ENCODE results near the gene SEPTIN14. TPM values are rescaled to one million over a fixed set of nuclear protein-coding genes. Genes with fewer than 3 reads are reported as not detected.
"Not testable (repeated sequence)": the region's sequence is repeated elsewhere in the genome, so short reads cannot be mapped to it uniquely, and the experiment has no call there.

SEPTIN14 gene
- polyA plus RNA-seq, 4 donors, result not detected

- Histone ChIP-seq H3K4me3 (ENCODE audit: low read depth in 1 of 3, low read length in 3 of 3) (no peak overlapping the region), H3K9me3 (ENCODE audit: control insufficient read depth in 2 of 2, insufficient read depth in 1 of 2, low read depth in 1 of 2, low read length in 1 of 2) (peaks cover 0 to 3% of the 10 kb centered on the region in 2 donors), H3K27me3 (ENCODE audit: control insufficient read depth in 3 of 3, insufficient read depth in 3 of 3, low read length in 3 of 3) (no peaks in the 10 kb centered on the region), H3K27ac (ENCODE audit: low read depth in 1 of 3, low read length in 2 of 3) (no peak overlapping the region), H3K4me1 (ENCODE audit: control insufficient read depth in 3 of 3, insufficient read depth in 2 of 3, low read depth in 1 of 3, low read length in 2 of 3) (no peaks in the 10 kb centered on the region), H3K36me3 (ENCODE audit: control insufficient read depth in 3 of 3, insufficient read depth in 2 of 3, low read depth in 1 of 3, low read length in 3 of 3) (no peaks in the 10 kb centered on the region)
- FAIRE-seq (no peak), DNase-seq (no peak)
- WGBS, 3 donors, result 86 to 89% (median 89%) methylated on average over 8 of the region's 8 CpGs
These were observed 86.4 kb downstream of the SEPTIN14 start for GRCh38 chr7:55776196-55776595.

- FAIRE-seq (no peak), DNase-seq (no peak)
- Histone ChIP-seq H3K36me3 (ENCODE audit: control insufficient read depth in 3 of 3, insufficient read depth in 2 of 3, low read depth in 1 of 3, low read length in 3 of 3) (no peaks in the 10 kb centered on the region), H3K4me3 (ENCODE audit: low read depth in 1 of 3, low read length in 3 of 3) (no peak overlapping the region), H3K27me3 (ENCODE audit: control insufficient read depth in 3 of 3, insufficient read depth in 3 of 3, low read length in 3 of 3) (no peaks in the 10 kb centered on the region), H3K9me3 (ENCODE audit: control insufficient read depth in 2 of 2, insufficient read depth in 1 of 2, low read depth in 1 of 2, low read length in 1 of 2) (peaks cover 0 to 3% of the 10 kb centered on the region in 2 donors), H3K27ac (ENCODE audit: low read depth in 1 of 3, low read length in 2 of 3) (no peak overlapping the region), H3K4me1 (ENCODE audit: control insufficient read depth in 3 of 3, insufficient read depth in 2 of 3, low read depth in 1 of 3, low read length in 2 of 3) (no peaks in the 10 kb centered on the region)
- 48 to 60% (median 54%) methylated on average over 11 of the region's 11 CpGs for WGBS, 3 donors
These were observed 87.5 kb downstream of the SEPTIN14 start for GRCh38 chr7:55775051-55775420.

- Histone ChIP-seq H3K27me3 (ENCODE audit: control insufficient read depth in 3 of 3, insufficient read depth in 3 of 3, low read length in 3 of 3) (no peaks in the 10 kb centered on the region), H3K27ac (ENCODE audit: low read depth in 1 of 3, low read length in 2 of 3) (no peak overlapping the region), H3K4me3 (ENCODE audit: low read depth in 1 of 3, low read length in 3 of 3) (no peak overlapping the region), H3K4me1 (ENCODE audit: control insufficient read depth in 3 of 3, insufficient read depth in 2 of 3, low read depth in 1 of 3, low read length in 2 of 3) (no peaks in the 10 kb centered on the region), H3K36me3 (ENCODE audit: control insufficient read depth in 3 of 3, insufficient read depth in 2 of 3, low read depth in 1 of 3, low read length in 3 of 3) (no peaks in the 10 kb centered on the region), H3K9me3 (ENCODE audit: control insufficient read depth in 2 of 2, insufficient read depth in 1 of 2, low read depth in 1 of 2, low read length in 1 of 2) (peaks cover 0 to 3% of the 10 kb centered on the region in 2 donors)
- 54 to 69% (median 61%) methylated on average over 14 of the region's 14 CpGs for WGBS, 3 donors
- DNase-seq, result no peak
- FAIRE-seq, result no peak
These were observed 88.1 kb downstream of the SEPTIN14 start for GRCh38 chr7:55774327-55775050.

- WGBS, 3 donors, result 69 to 73% (median 73%) methylated on average over 9 to 10 of the region's 10 CpGs
- H3K36me3 ChIP-seq (ENCODE audit: control insufficient read depth in 3 of 3, insufficient read depth in 2 of 3, low read depth in 1 of 3, low read length in 3 of 3), result no peaks in the 10 kb centered on the region
- no peaks in the 10 kb centered on the region for H3K27me3 ChIP-seq (ENCODE audit: control insufficient read depth in 3 of 3, insufficient read depth in 3 of 3, low read length in 3 of 3)
- H3K27ac ChIP-seq (ENCODE audit: low read depth in 1 of 3, low read length in 2 of 3), result no peak overlapping the region
- FAIRE-seq (no peak), DNase-seq (no peak)
- no peaks in the 10 kb centered on the region for H3K4me1 ChIP-seq (ENCODE audit: control insufficient read depth in 3 of 3, insufficient read depth in 2 of 3, low read depth in 1 of 3, low read length in 2 of 3)
- no peaks in the 10 kb centered on the region for H3K9me3 ChIP-seq (ENCODE audit: control insufficient read depth in 2 of 2, insufficient read depth in 1 of 2, low read depth in 1 of 2, low read length in 1 of 2)
- H3K4me3 ChIP-seq (ENCODE audit: low read depth in 1 of 3, low read length in 3 of 3), result no peak overlapping the region
These were observed 91.8 kb downstream of the SEPTIN14 start for GRCh38 chr7:55770778-55771177.

- H3K9me3 ChIP-seq (ENCODE audit: control insufficient read depth in 2 of 2, insufficient read depth in 1 of 2, low read depth in 1 of 2, low read length in 1 of 2); H3K27ac ChIP-seq (ENCODE audit: low read depth in 1 of 3, low read length in 2 of 3); FAIRE-seq; H3K36me3 ChIP-seq (ENCODE audit: control insufficient read depth in 3 of 3, insufficient read depth in 2 of 3, low read depth in 1 of 3, low read length in 3 of 3); H3K4me3 ChIP-seq (ENCODE audit: low read depth in 1 of 3, low read length in 3 of 3); DNase-seq; H3K27me3 ChIP-seq (ENCODE audit: control insufficient read depth in 3 of 3, insufficient read depth in 3 of 3, low read length in 3 of 3); H3K4me1 ChIP-seq (ENCODE audit: control insufficient read depth in 3 of 3, insufficient read depth in 2 of 3, low read depth in 1 of 3, low read length in 2 of 3): not testable (repeated sequence)
- 64 to 70% (median 67%) methylated on average over 6 of the region's 6 CpGs for WGBS, 3 donors
These were observed 109.2 kb downstream of the SEPTIN14 start for GRCh38 chr7:55753274-55753862.

GRCh38 chr7:55744706-55745105 is 117.8 kb downstream of the SEPTIN14 start:
- H3K9me3 ChIP-seq (ENCODE audit: control insufficient read depth in 2 of 2, insufficient read depth in 1 of 2, low read depth in 1 of 2, low read length in 1 of 2); H3K27me3 ChIP-seq (ENCODE audit: control insufficient read depth in 3 of 3, insufficient read depth in 3 of 3, low read length in 3 of 3); DNase-seq; H3K4me3 ChIP-seq (ENCODE audit: low read depth in 1 of 3, low read length in 3 of 3); H3K27ac ChIP-seq (ENCODE audit: low read depth in 1 of 3, low read length in 2 of 3); H3K36me3 ChIP-seq (ENCODE audit: control insufficient read depth in 3 of 3, insufficient read depth in 2 of 3, low read depth in 1 of 3, low read length in 3 of 3); H3K4me1 ChIP-seq (ENCODE audit: control insufficient read depth in 3 of 3, insufficient read depth in 2 of 3, low read depth in 1 of 3, low read length in 2 of 3); FAIRE-seq: not testable (repeated sequence)
- 88 to 96% (median 93%) methylated on average over 13 to 19 of the region's 20 CpGs for WGBS, 3 donors

Other genes with a start within 250 kb of the SEPTIN14 start
- 1 to 10 TPM in 2 of 4 donors, under 1 TPM in 2; 0.54 to 3.2 (median 0.98) TPM for gene ZNF713, start 24.7 kb upstream of the SEPTIN14 start, polyA plus RNA-seq
- 10 to 100 TPM; 11.3 to 15.7 (median 13.7) TPM for gene MRPS17, start 89.1 kb upstream of the SEPTIN14 start, polyA plus RNA-seq
- 10 to 100 TPM; 28.2 to 52.8 (median 40.9) TPM for gene NIPSNAP2, start 101.8 kb upstream of the SEPTIN14 start, polyA plus RNA-seq
- 10 to 100 TPM in 2 of 4 donors, 1 to 10 TPM in 2; 2.7 to 88.4 (median 16.6) TPM for gene PSPH, start 188.7 kb upstream of the SEPTIN14 start, polyA plus RNA-seq
- 100 to 1,000 TPM in 2 of 4 donors, 10 to 100 TPM in 2; 71.3 to 237 (median 102) TPM for gene CCT6A, start 189.0 kb upstream of the SEPTIN14 start, polyA plus RNA-seq
- 100 to 1,000 TPM in 2 of 4 donors, 10 to 100 TPM in 2; 45.0 to 304 (median 92.7) TPM for gene SUMF2, start 201.5 kb upstream of the SEPTIN14 start, polyA plus RNA-seq
- gene PHKG1, start 230.2 kb upstream of the SEPTIN14 start, polyA plus RNA-seq, result 1 to 10 TPM in 2 of 4 donors, under 1 TPM in 2; 0.49 to 2.3 (median 1.2) TPM
- 100 to 1,000 TPM; 375 to 788 (median 725) TPM for gene CHCHD2, start 243.7 kb upstream of the SEPTIN14 start, polyA plus RNA-seq

All from small intestine (tissue), 7 donors.